SK-N-SH (cell line): Measurements from ENCODE around the gene TWSG1. TPM values are rescaled to one million over a fixed set of nuclear protein-coding genes. Genes with fewer than 3 reads are reported as not detected.
A peak's percentile ranks its signal among the peaks of the same experiment; 100 is the strongest.

Experiments
- CTCF ChIA-PET: fragments of 300-600, 350-600 bp; formaldehyde crosslinking; extraction: SDS; loops from one replicate; lab custom pipeline; 2021; lab: Yijun Ruan, JAX
- POLR2A ChIA-PET: fragments of 350-600 bp; sonication (Branson Sonifier 250); formaldehyde crosslinking; extraction: SDS; loops from one replicate; lab custom pipeline; 2020; ENCODE audit warnings: antibody characterized with exemption, inconsistent platforms; lab: Yijun Ruan, JAX
- DNase-seq: peaks from one replicate; pipeline ENCODE4 v3.0.0; 2012
- H2AFZ ChIP-seq: fragments of 200-600 bp; sonication (generic); 2 replicates; pipeline ENCODE4 v1.8.1; 2016; ENCODE audit warnings: antibody characterized with exemption, mild to moderate bottlenecking, low read depth
- H3F3A ChIP-seq: fragments of 200-600 bp; sonication (generic); replicated peaks from 2 replicates; pipeline ENCODE3; 2016; ENCODE audit warnings: antibody characterized with exemption, mild to moderate bottlenecking; ENCODE audit not compliant: insufficient read depth
- H3K27ac ChIP-seq, 2 experiments: fragments of 200-500 bp in 1 of 2; fragments of 200-600 bp in 1 of 2; sonication (Bioruptor generic) in 1 of 2; sonication (generic), shearing (Covaris generic) in 1 of 2; 2 replicates each; pipeline versions ENCODE4 v1.5.1 to v1.6.1; 2014 to 2016; ENCODE audit warnings: low read depth in 2 of 2, inconsistent platforms in 1 of 2, low read length in 1 of 2, mild to moderate bottlenecking in 1 of 2, mixed read lengths in 1 of 2
- H3K27me3 ChIP-seq: fragments of 200-600 bp; sonication (generic), shearing (Covaris generic); 2 replicates; pipeline ENCODE4 v1.6.1; 2016; ENCODE audit warnings: mixed run types; ENCODE audit not compliant: insufficient read depth
- H3K36me3 ChIP-seq, 2 experiments: fragments of 200-500 bp in 1 of 2; fragments of 200-600 bp in 1 of 2; sonication (Bioruptor generic) in 1 of 2; sonication (generic) in 1 of 2; replicated peaks in 1 of 2; 2 replicates each; pipeline versions ENCODE3 to v1.5.1; 2014 to 2016; ENCODE audit warnings: low read length in 1 of 2, mild to moderate bottlenecking in 1 of 2; ENCODE audit not compliant: insufficient read depth in 2 of 2, control insufficient read depth in 1 of 2
- H3K4me1 ChIP-seq, 2 experiments: fragments of 200-500 bp in 1 of 2; fragments of 200-600 bp in 1 of 2; sonication (Bioruptor generic) in 1 of 2; sonication (generic), shearing (Covaris generic) in 1 of 2; 2 replicates each; pipeline versions ENCODE4 v1.5.1 to v1.6.1; 2014 to 2016; ENCODE audit warnings: low read depth in 1 of 2, low read length in 1 of 2, mixed run types in 1 of 2; ENCODE audit not compliant: insufficient read depth in 2 of 2, control insufficient read depth in 1 of 2
- H3K4me2 ChIP-seq: fragments of 200-600 bp; sonication (generic), shearing (Covaris generic); 2 replicates; pipeline ENCODE4 v1.6.1; 2017; ENCODE audit warnings: mixed run types
- H3K4me3 ChIP-seq, 2 experiments: fragments of 200-500 bp in 1 of 2; fragments of 200-600 bp in 1 of 2; sonication (Bioruptor generic) in 1 of 2; sonication (generic), shearing (Covaris generic) in 1 of 2; 2 replicates each; pipeline versions ENCODE4 v1.5.1 to v1.8.1; 2014 to 2016; ENCODE audit warnings: low read depth in 2 of 2, inconsistent platforms in 1 of 2, low read length in 1 of 2, mild to moderate bottlenecking in 1 of 2, mixed read lengths in 1 of 2, moderate library complexity in 1 of 2
- H3K79me2 ChIP-seq: fragments of 200-600 bp; sonication (generic); 2 replicates; pipeline ENCODE4 v1.8.1; 2017; ENCODE audit warnings: mild to moderate bottlenecking; ENCODE audit not compliant: insufficient read depth
- H3K9ac ChIP-seq: fragments of 200-600 bp; sonication (generic); 2 replicates; pipeline ENCODE4 v1.6.1; 2017; ENCODE audit warnings: mixed run types
- H3K9me2 ChIP-seq: fragments of 200-600 bp; sonication (generic); 2 replicates; pipeline ENCODE4 v1.6.1; 2017; ENCODE audit warnings: mixed run types
- H3K9me3 ChIP-seq: fragments of 200-600 bp; sonication (generic); 2 replicates; pipeline ENCODE4 v1.6.1; 2017; ENCODE audit warnings: mixed run types, mild to moderate bottlenecking, moderate library complexity
- H4K20me1 ChIP-seq: fragments of 200-600 bp; sonication (generic); 2 replicates; pipeline ENCODE4 v1.6.1; 2017; ENCODE audit warnings: mild to moderate bottlenecking, mixed run types; ENCODE audit not compliant: insufficient read depth
- CTCF ChIP-seq: fragments of 200-600 bp; sonication (generic); IDR thresholded peaks from 2 replicates; pipeline ENCODE4 v1.6.1; 2017; ENCODE audit warnings: antibody characterized with exemption, mild to moderate bottlenecking, moderate library complexity
- EP300 ChIP-seq, 2 experiments: IDR thresholded peaks; 2 replicates each; pipeline versions ENCODE4 v1.4.0 to v1.6.1; 2012; ENCODE audit warnings: borderline replicate concordance in 1 of 2, low read depth in 1 of 2, low read length in 1 of 2
- EZH2phosphoT487 ChIP-seq: fragments of 200-600 bp; sonication (generic); IDR thresholded peaks from 2 replicates; pipeline ENCODE4 v1.6.1; 2017; ENCODE audit warnings: low read depth, mixed run types, mild to moderate bottlenecking, antibody characterized with exemption, moderate library complexity, borderline replicate concordance
- FOSL2 ChIP-seq: IDR thresholded peaks from 2 replicates; pipeline ENCODE4 v1.4.0; 2012; ENCODE audit warnings: low read depth, mild to moderate bottlenecking, moderate library complexity, borderline replicate concordance
- IRF3 ChIP-seq: fragments of 150-350 bp; IDR thresholded peaks from 2 replicates; pipeline ENCODE4 v1.6.1; 2016; ENCODE audit warnings: mild to moderate bottlenecking, low read depth, low read length
- JUND ChIP-seq: IDR thresholded peaks from 2 replicates; pipeline ENCODE4 v1.4.0; 2012
- MAX ChIP-seq: IDR thresholded peaks from 2 replicates; pipeline ENCODE4 v1.4.0; 2012; ENCODE audit warnings: low read depth
- MEF2A ChIP-seq: IDR thresholded peaks from 2 replicates; pipeline ENCODE4 v1.4.0; 2012; ENCODE audit warnings: low read depth, borderline replicate concordance
- MXI1 ChIP-seq: IDR thresholded peaks from 2 replicates; pipeline ENCODE4 v1.6.1; 2012; ENCODE audit warnings: mild to moderate bottlenecking, low read depth, low read length, improper control_type of control experiment
- PBX3 ChIP-seq: IDR thresholded peaks from 2 replicates; pipeline ENCODE4; 2012
- POLR2AphosphoS5 ChIP-seq: IDR thresholded peaks from 2 replicates; pipeline ENCODE4 v1.6.1; 2012; ENCODE audit warnings: low read depth, low read length
- RCOR1 ChIP-seq: fragments of 150-350 bp; IDR thresholded peaks from 2 replicates; pipeline ENCODE4 v1.6.1; 2017; ENCODE audit warnings: antibody characterized with exemption, low read length
- REST ChIP-seq: IDR thresholded peaks from 2 replicates; pipeline ENCODE4 v1.6.1; 2012; ENCODE audit warnings: mild to moderate bottlenecking, low read depth, low read length, moderate library complexity
- RFX5 ChIP-seq: IDR thresholded peaks from 2 replicates; pipeline ENCODE4 v1.6.1; 2012; ENCODE audit warnings: mild to moderate bottlenecking, improper control_type of control experiment, low read length
- RXRA ChIP-seq: IDR thresholded peaks from 2 replicates; pipeline ENCODE4 v1.4.0; 2012; ENCODE audit warnings: low read depth, mild to moderate bottlenecking, borderline replicate concordance
- SIN3A ChIP-seq: IDR thresholded peaks from 2 replicates; pipeline ENCODE4 v1.6.1; 2012; ENCODE audit warnings: low read depth, mild to moderate bottlenecking, low read length, moderate library complexity, borderline replicate concordance
- SMC3 ChIP-seq: IDR thresholded peaks from 2 replicates; pipeline ENCODE4 v1.6.1; 2012; ENCODE audit warnings: low read depth, low read length, improper control_type of control experiment
- TAF1 ChIP-seq: IDR thresholded peaks from 2 replicates; pipeline ENCODE4 v1.6.1; 2012; ENCODE audit warnings: low read depth, mild to moderate bottlenecking, low read length, moderate library complexity, borderline replicate concordance
- TCF12 ChIP-seq: IDR thresholded peaks from 2 replicates; pipeline ENCODE4 v1.4.0; 2012
- TEAD4 ChIP-seq: IDR thresholded peaks from 2 replicates; pipeline ENCODE4 v1.4.0; 2012; ENCODE audit warnings: mild to moderate bottlenecking, borderline replicate concordance; ENCODE audit not compliant: insufficient read depth
- USF1 ChIP-seq: IDR thresholded peaks from 2 replicates; pipeline ENCODE4 v1.4.0; 2012; ENCODE audit warnings: low read depth, borderline replicate concordance
- YY1 ChIP-seq: IDR thresholded peaks from 2 replicates; pipeline ENCODE4 v1.4.0; 2012; ENCODE audit warnings: low read depth, mild to moderate bottlenecking
- ZBTB33 ChIP-seq: IDR thresholded peaks from 2 replicates; pipeline ENCODE4 v1.4.0; 2012; ENCODE audit warnings: low read depth, borderline replicate concordance
- WGBS: methylation state at CpG from one replicate; pipeline ENCODE4 v1.1.6; 2017; ENCODE audit warnings: low lambda C conversion rate; 5-methylcytosine and 5-hydroxymethylcytosine counted together
- polyA plus RNA-seq, 3 experiments: library from polyadenylated mRNA; depleted of rRNA; stranded (reverse); fragments of >200 nt; gene quantifications; 2 replicates each; pipeline ENCODE4 v1.2.3, GENCODE V29; 2012

TWSG1 gene
- polyA plus RNA-seq, 1 of the 3 experiments (the other 2 are of a cell fraction), result 44.0 TPM

GRCh38 chr18:9321017-9321452 is 13.5 kb upstream of the TWSG1 start:
- no peaks in the 10 kb centered on the region for H3K9me2 ChIP-seq
- no peak overlapping the region for H3K4me2 ChIP-seq
- H3K9ac ChIP-seq, result no peak overlapping the region
- POLR2A ChIA-PET, result no interaction called here
- no peaks in the 10 kb centered on the region for H3F3A ChIP-seq
- no peak overlapping the region for H3K27ac ChIP-seq
- no peak for TF ChIP-seq PBX3
- no peak for TF ChIP-seq EZH2phosphoT487
- TF ChIP-seq EP300 (IDR thresholded peaks at IDR 0.05; ENCODE audit: borderline replicate concordance in 1 of 2, low read depth in 1 of 2, low read length in 1 of 2), result no peak
- TF ChIP-seq MAX, result peak; percentile 77
- no peak for TF ChIP-seq SMC3
- peak; percentile 50; the same call in 1 of the 2 replicates for TF ChIP-seq USF1
- TF ChIP-seq ZBTB33, result no peak
- no peak for TF ChIP-seq CTCF
- TF ChIP-seq FOSL2, result no peak
- no peak for TF ChIP-seq RXRA
- TF ChIP-seq TCF12, result 0 out of 2 replicates have a peak, but pooled peaks have one; percentile 28
- TF ChIP-seq MEF2A, result no peak
- no peak for TF ChIP-seq SIN3A
- no peak for TF ChIP-seq POLR2AphosphoS5
- no peak for TF ChIP-seq TEAD4
- TF ChIP-seq TAF1, result no peak
- TF ChIP-seq RFX5, result no peak
- no peak for TF ChIP-seq IRF3
- no peak for TF ChIP-seq RCOR1
- no peak for TF ChIP-seq JUND
- no peak for TF ChIP-seq REST
- TF ChIP-seq YY1, result no peak
- TF ChIP-seq MXI1, result no peak
- no peak for DNase-seq
- H3K79me2 ChIP-seq, result no peaks in the 10 kb centered on the region
- WGBS, result 35% methylated on average over 4 of the region's 4 CpGs
- no peaks in the 10 kb centered on the region for H3K36me3 ChIP-seq
- H4K20me1 ChIP-seq, result no peaks in the 10 kb centered on the region
- 0 out of 2 replicates have a peak overlapping the region, but pooled peaks have one; percentile 50 for H2AFZ ChIP-seq
- no peaks in the 10 kb centered on the region for H3K27me3 ChIP-seq
- CTCF ChIA-PET, result no interaction called here
- no peaks in the 10 kb centered on the region for H3K9me3 ChIP-seq
- H3K4me1 ChIP-seq, result no peaks in the 10 kb centered on the region
- H3K4me3 ChIP-seq, result no peak overlapping the region
